NCI-H146 treated with DMSO at 0.1 percent for 48 hours (cell line): Measurements from ENCODE around the gene MAFG.

Experiments used
- DNase-seq: peaks from one replicate; lab custom pipeline; 2025; ENCODE audit not compliant: unreplicated experiment; lab: John Stamatoyannopoulos, UW

MAFG gene

GRCh38 chr17:81869221-81870130 is 58.1 kb downstream of the MAFG start:
- no peak for DNase-seq

- no peak for DNase-seq
Measured at GRCh38 chr17:81868674-81869220, 58.8 kb downstream of the MAFG start.
